ENCODE data around the gene RABL2A.
"Not testable (repeated sequence)": the region's sequence is repeated elsewhere in the genome, so short reads cannot be mapped to it uniquely, and the experiment has no call there.

DNA sequence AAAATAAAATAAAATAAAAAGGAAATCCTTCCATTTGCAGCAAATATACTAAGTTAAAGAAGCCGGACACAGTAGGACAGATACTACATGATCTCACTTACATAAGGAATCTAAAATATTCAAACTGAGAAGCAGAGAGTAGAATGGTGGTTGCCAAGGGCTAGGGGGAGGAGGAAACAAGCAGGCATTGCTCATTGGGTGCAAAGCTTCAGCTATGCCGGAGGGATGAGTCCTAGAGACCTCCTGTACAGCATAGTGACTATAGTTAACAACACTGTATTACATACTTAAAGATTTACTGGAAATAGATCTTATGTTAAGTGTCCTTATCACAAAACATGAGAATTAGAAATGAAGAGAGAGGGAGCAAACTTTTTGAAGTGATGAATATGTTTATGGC, 19.2 kb downstream of the RABL2A start:
- TF ChIP-seq EZH2 (IDR thresholded peaks at IDR 0.05; ENCODE audit: low read length, unreplicated experiment); EZH2phosphoT487 (IDR thresholded peaks at IDR 0.05; ENCODE audit: borderline replicate concordance, low read length): not testable (repeated sequence)
- TF ChIP-seq, protein P1, sequence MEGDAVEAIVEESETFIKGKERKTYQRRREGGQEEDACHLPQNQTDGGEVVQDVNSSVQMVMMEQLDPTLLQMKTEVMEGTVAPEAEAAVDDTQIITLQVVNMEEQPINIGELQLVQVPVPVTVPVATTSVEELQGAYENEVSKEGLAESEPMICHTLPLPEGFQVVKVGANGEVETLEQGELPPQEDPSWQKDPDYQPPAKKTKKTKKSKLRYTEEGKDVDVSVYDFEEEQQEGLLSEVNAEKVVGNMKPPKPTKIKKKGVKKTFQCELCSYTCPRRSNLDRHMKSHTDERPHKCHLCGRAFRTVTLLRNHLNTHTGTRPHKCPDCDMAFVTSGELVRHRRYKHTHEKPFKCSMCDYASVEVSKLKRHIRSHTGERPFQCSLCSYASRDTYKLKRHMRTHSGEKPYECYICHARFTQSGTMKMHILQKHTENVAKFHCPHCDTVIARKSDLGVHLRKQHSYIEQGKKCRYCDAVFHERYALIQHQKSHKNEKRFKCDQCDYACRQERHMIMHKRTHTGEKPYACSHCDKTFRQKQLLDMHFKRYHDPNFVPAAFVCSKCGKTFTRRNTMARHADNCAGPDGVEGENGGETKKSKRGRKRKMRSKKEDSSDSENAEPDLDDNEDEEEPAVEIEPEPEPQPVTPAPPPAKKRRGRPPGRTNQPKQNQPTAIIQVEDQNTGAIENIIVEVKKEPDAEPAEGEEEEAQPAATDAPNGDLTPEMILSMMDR (conservative IDR thresholded peaks at IDR 0.05; ENCODE audit: low read depth, low read length): not testable (repeated sequence)

All from PC-3 (cell line).